ENCODE measurements around the gene SLC23A2.

- TF ChIP-seq CTCF (conservative IDR thresholded peaks at IDR 0.05) (no peak), EZH2 (IDR thresholded peaks at IDR 0.05; ENCODE audit: low read depth) (no peak)
These were observed 189.1 kb downstream of the SLC23A2 start for GRCh38 chr20:4812216-4812615.

Data from PC-9 (cell line).